HG02884 (cell line): Measurements from ENCODE around the gene TLE2.
"Not testable (repeated sequence)": the region's sequence is repeated elsewhere in the genome, so short reads cannot be mapped to it uniquely, and the experiment has no call there.

ENCODE experiments used
- ATAC-seq: cut with Tn5 transposase; IDR thresholded peaks from one replicate; pipeline ENCODE4 v1.9.1; 2021; ENCODE audit warnings: mild to moderate bottlenecking, moderate library complexity; ENCODE audit not compliant: unreplicated experiment

TLE2 gene

GRCh38 chr19:3056417-3057088 is 27.5 kb upstream of the TLE2 start:
- ATAC-seq: no peak

GRCh38 chr19:3055741-3056416 is 26.8 kb upstream of the TLE2 start:
- no peak for ATAC-seq

- no peak for ATAC-seq
Observed at GRCh38 chr19:3054972-3055740, 26.1 kb upstream of the TLE2 start.

- ATAC-seq: no peak
Observed at GRCh38 chr19:3054265-3054971, 25.3 kb upstream of the TLE2 start.

GRCh38 chr19:3053780-3054179 is 24.7 kb upstream of the TLE2 start:
- no peak for ATAC-seq

- ATAC-seq: no peak
Observed at GRCh38 chr19:3053218-3053621, 24.1 kb upstream of the TLE2 start.

- not testable (repeated sequence) for ATAC-seq
Observed at GRCh38 chr19:3050016-3050415, 20.9 kb upstream of the TLE2 start.

- no peak for ATAC-seq
Observed at GRCh38 chr19:3049089-3049488, 20.0 kb upstream of the TLE2 start.

- ATAC-seq: no peak
Observed at GRCh38 chr19:3048190-3048533, 19.1 kb upstream of the TLE2 start.

- no peak for ATAC-seq
Observed at GRCh38 chr19:3047496-3048189, 18.6 kb upstream of the TLE2 start.

- no peak for ATAC-seq
Observed at GRCh38 chr19:3046698-3047495, 17.8 kb upstream of the TLE2 start.

- ATAC-seq: no peak
Observed at GRCh38 chr19:3045885-3046697, 17.0 kb upstream of the TLE2 start.

- no peak for ATAC-seq
Observed at GRCh38 chr19:3045191-3045590, 16.1 kb upstream of the TLE2 start.

- ATAC-seq: no peak
Observed at GRCh38 chr19:3042621-3043267, 13.7 kb upstream of the TLE2 start.

- ATAC-seq: no peak
Observed at GRCh38 chr19:3041761-3042620, 12.9 kb upstream of the TLE2 start.

GRCh38 chr19:3041327-3041726 is 12.2 kb upstream of the TLE2 start:
- no peak for ATAC-seq

- no peak for ATAC-seq
Observed at GRCh38 chr19:3039641-3040077, 10.6 kb upstream of the TLE2 start.

- ATAC-seq: no peak
Observed at GRCh38 chr19:3039125-3039524, 10.0 kb upstream of the TLE2 start.
